Activated CD4-positive, alpha-beta T cell treated with anti-CD3 and anti-CD28 coated beads for 1 hour (primary cell): Measurements from ENCODE around the gene FAM180A.
"Not testable (repeated sequence)": the region's sequence is repeated elsewhere in the genome, so short reads cannot be mapped to it uniquely, and the experiment has no call there.

Experiments
- DNase-seq: peaks from one replicate; pipeline ENCODE4 v3.0.0-alpha.2; 2020

Gene FAM180A

DNA sequence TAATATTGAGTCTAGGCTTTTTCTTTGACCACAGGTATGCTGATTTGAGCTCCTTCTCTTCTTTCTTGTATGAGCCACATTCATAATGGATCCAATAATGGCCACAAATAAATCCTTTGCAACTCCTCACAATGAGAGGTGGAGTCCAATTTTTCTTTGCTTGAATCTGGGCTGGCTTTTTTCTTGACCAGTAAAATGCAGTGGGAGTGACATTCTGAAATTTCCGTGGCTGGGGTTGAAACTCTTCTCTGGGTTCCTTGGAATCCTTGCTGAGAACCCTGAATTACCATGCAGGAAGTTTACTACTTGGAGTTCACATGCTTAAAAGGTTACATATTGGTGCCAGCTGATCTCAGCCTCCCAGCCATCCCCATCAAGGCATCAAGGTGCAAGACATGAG is 22.4 kb upstream of the FAM180A start:
- DNase-seq = no peak

DNA sequence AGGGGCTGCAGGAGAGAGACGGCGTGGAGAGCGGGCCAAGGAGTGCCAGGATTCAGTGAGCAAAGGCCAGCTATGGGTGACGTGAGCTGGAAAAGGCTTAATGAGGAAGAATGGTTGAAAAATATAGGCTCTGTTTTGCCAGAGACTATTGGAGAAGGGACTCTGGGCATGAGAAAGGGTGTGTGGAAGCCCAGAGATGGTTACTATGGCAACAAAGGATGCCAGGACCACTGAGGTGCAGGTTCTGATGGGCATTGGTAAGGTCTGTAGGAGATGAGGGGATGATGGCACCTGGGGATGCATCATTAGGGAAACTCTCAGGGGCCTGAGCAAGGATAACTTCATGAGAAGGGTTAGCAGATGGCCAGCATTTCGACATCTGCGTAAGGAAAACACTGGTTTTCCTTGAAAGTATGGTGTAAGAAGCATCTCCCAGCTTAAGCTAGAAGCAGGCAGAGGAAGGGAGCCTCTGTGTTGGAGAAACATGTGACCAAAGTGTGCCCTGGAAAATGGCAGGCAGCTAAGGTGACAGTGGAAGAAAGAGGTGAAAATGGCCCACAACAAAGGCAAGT is 21.6 kb upstream of the FAM180A start:
- DNase-seq = no peak

- DNase-seq = no peak
Measured at GRCh38 chr7:135769005-135769802, 20.6 kb upstream of the FAM180A start.

DNA sequence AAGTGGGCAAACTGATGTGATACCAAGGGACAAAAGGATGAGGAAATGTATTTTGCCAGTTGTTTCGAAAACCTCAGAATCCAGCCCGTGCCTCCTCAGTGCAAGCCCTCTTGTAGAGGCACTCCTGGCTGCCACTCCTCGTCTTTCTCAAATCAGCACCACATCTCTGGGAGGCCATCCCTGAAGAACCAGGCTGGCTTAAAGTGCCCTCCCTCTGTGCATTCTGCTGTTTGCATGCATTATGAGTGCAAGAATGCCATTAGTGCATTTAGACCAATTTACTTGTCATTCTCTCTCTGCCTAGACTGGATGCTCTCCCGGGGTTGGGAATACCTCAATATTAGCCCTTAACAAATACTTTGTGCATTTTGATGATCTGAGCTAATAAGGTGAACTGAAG is 19.9 kb upstream of the FAM180A start:
- no peak for DNase-seq

DNA sequence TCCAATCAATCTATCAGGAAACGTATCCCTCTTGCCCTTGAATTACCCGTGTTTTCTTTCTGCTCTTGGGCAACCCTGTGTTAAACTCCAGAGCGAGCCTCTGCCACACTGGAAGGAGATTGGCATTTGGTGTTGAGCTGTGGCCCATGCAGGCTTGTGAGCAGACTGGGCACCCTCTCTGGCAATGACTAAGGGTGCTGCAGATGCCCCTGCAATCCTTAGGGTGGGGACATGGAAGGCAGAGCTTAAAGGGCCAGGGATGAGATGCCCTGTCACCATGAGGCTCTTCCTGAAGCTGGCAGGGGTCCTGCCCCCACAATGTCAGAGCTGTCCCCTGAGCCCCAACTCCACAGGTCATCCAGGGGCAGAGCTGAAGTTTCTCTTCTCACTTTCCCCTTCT is 19.5 kb upstream of the FAM180A start:
- DNase-seq = no peak

DNA sequence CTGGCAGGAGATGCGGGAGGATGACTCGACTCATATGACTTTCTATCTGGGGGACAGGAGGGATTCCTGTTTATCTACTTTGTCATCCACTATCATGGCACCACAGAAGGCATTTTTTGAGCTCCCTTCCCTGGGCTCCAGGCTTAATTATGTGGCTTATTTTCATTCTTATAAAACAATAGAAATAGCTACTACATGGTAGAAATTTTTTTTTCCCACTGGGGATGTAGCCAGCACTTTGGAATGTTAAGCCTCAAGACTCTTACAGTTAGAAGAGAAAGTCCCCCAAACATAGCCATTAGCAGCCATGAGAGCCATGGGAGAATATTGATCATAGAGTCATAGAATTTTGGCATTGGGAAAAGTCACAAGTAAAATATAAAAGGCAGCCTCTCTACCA is 14.6 kb upstream of the FAM180A start:
- DNase-seq = no peak

DNA sequence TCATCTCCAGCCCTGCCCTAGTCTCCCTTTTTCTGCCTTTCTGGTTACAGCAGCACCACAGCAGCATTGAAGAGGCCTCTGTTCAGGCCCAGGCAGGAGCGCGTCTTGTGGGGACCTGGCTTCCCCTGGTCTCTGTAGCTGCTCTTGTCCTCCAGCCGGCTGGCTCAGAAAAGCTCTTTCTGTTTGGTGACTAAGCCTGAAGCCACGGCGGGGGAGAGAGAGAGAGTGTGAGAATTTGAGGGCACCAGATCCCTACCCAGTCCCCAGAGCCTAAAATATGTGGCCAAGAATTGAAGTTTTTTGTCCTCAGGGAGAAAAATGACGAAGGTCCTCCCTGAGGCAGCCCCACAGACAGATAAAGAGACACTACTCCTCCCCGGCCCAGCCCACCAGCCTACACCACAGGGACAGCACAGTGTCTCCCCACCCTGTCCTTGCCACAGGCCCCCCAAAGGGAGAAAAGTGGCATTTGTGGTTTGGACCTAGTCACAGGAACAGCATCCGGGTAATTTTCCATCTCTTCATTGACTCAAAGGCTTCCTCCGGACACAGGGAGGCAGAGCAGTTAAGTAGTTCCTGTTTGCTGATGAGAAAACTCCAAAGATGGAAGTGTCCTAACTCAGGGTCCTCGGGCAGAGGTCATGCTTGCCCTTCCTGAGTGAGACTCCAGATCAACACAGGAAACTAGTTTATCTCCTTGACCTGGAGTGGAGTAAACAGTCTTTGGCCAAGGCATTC is 13.3 kb upstream of the FAM180A start:
- no peak for DNase-seq

DNA sequence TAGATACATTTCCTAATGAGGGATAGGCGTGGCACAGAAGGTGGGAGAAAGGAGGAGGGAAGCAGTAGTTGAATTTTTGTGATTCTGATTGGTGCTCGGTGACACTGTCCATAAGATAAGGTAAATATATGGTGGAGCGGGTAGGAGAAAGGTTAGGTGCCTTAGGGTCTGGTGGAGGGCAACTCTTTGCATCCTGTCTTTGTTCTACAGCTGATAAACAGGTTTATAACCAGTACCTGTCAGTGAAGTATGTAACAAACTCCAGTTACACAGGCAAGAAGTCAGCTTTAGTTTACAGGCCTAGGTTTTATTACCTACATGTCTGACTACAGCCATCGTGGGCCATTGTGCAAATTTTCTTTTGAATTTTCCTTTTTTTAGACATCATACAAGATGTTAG is 10.9 kb upstream of the FAM180A start:
- no peak for DNase-seq

DNA sequence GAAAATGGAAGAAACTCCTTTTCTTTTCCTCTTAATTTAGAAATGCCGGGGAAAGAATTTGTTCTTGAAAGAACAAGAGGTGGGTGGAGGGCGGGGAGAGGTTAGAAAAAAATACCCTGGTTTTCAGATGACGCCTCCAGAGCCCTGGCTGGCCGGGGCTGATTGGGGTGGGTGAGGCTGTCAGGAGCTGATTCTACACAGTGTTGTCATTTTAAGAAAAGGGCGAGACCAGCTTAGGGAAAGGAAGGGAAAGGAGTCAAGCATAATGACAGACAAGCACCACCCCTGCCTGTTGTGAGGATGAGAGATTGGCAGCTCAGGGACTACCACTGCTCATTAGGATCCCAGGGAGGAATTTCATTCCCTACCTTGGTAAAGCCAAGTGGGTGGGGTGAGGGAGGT is 9.9 kb upstream of the FAM180A start:
- no peak for DNase-seq

DNA sequence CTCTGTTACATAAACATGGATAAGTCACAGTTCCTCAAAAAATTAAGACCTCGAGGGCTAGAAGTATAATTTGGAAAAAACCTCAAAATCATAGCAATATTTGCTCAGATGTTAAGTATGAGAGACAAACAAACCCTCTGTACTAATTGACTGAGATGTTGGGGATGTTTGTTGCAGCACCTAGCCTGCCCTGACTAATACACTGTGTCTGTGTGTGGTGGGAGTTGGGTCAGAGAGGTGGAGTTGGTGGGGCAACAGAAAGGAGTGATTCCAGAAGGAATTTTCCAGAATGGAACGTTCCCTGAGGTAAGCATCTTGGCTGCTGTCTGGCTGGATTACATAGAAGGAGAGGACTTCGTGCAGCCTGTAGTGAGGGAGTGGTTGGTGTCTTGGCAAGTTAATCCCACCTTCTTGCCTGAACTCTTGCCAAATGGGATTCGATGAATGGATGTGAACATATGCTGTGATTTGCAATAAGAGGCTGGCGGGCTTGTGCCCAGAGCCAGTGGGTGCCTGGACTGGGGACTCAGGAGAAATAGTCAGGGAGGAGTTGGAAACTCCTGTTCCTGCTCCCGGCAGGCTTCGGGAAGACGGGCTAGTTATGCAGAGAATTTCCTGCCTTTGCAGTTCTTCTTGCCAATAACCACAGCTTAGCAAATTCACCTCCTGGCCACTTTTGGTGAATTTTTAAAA is 9.3 kb upstream of the FAM180A start:
- DNase-seq = no peak

GRCh38 chr7:135756191-135756590 is 7.6 kb upstream of the FAM180A start:
- no peak for DNase-seq

- DNase-seq = no peak
Measured at GRCh38 chr7:135755351-135755753, 6.7 kb upstream of the FAM180A start.

- no peak for DNase-seq
Measured at GRCh38 chr7:135753616-135754413, 5.2 kb upstream of the FAM180A start.

GRCh38 chr7:135747366-135747765 is 1.2 kb downstream of the FAM180A start:
- no peak for DNase-seq

- no peak for DNase-seq
Measured at GRCh38 chr7:135745703-135746312, 2.8 kb downstream of the FAM180A start.

DNA sequence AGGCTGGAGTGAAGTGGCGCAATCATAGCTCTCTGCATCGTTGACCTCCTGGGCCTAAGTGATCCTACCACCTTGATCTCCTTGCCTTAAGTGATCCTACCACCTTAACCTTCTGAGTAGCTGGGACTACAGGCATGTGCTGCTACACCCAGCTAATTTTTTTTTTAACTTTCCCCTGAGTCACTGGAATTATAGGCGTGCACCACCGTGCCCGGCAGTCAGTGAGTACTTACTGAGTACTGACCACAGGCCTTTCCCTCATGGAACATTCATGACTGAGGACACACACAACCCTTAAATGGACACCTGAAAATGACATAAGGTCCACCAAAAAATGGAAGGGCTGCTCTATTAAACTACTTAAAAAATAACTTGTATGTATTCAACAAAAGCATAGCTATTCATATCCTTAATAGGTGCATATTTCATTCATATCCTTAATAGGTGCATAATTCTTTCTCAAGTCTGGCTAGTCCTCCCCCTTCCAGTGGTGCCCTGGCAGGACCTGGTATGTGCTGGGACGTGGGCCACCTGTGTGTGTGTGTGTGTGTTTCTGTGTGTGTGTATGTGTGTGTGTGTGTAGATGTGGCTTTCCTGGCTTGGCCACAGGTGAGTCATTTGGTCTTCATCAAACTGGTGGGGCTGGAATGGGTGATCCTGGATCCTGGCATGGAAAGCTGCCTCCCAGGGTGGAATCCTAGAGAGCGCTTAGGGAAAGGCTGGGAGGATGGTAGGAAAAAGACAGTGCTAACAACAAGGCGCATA is 3.5 kb downstream of the FAM180A start:
- no peak for DNase-seq

GRCh38 chr7:135743907-135744731 is 4.5 kb downstream of the FAM180A start:
- no peak for DNase-seq

DNA sequence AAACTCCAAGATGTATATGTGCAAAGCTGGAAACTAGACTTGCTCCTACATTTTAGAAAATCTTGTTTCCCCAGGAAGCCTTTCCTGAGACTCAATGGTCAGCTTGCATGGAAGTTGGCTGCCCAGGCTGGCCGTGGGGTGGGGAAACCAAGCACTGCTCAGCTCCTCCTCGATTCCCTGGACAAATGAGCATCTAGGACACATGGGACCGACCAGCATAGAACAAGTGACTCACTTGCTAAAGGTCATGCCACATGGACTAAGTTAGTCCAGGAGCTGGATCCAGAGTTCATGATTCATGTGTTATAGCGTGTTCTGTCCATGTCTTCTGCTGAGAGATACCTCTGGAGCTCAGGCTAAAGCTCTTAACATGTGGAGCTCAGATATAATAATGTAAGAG is 6.2 kb downstream of the FAM180A start:
- DNase-seq = no peak

DNA sequence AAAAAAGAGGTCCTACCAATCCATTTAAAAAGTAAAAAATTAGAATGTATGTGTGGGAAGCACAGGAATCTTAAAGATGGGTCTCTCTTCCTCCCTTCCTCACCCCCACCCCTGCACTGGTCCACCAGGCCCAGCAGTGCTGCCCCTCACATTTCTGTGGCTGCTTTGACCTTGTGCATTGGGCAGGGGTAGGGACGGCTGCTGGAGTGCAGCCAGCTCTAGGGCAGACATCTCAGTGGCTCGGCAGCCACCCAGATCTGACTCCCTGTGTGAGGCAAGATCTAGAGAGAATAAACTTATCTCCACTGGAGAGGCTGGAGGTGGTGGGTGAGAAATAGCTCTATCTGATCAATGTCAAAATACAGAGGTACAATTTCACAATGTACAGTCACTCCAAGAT is 6.7 kb downstream of the FAM180A start:
- DNase-seq = no peak

- DNase-seq = no peak
Measured at GRCh38 chr7:135740889-135741288, 7.7 kb downstream of the FAM180A start.

DNA sequence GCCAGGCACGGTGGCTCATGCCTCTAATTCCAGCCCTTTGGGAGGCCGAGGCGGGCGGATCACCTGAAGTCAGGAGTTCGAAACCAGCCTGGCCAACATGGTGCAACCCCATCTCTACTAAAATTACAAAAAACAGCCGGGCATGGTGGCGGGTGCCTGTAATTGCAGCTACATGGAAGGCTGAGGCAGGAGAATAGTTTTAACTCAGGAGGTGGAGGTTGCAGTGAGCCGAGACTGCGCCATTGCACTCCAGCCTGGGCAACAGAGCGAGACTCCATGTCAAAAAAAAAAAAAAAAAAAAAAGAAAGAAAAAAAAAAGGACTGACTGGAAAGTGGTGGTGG is 11.3 kb downstream of the FAM180A start:
- DNase-seq = not testable (repeated sequence)
